ENCODE results near the gene USP20.

The USP20 gene

GRCh38 chr9:129823542-129823934 is 11.7 kb upstream of the USP20 start:
- no peak for DNase-seq (ENCODE audit: low read depth, low spot score)

- peak; percentile 87 for DNase-seq (ENCODE audit: low read depth, low spot score)
Observed at GRCh38 chr9:129823935-129824601, 11.2 kb upstream of the USP20 start, which contains the start of gene TOR1A. TSS of gene TOR1A (minus strand) at chr9:129824136. CDS start at chr9:129824085, 51 bp downstream.

DNA sequence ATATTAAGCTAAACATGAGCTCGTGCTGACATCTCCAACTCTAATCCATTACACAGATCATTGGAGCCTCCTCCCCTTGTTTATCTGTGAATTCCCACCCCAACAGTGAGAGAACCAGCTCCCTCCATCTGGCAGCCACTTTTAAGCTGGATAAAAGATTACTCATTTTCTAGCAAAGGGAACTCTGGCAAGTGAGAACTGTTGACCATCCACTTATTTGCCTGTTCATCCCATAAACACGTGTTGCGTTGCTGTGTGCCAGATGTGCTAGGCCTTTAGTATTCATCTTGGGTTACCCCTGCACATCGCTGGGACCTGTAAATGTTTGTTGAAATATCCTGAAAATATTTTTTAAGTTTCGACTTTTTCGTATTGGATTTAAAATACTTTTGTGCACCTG is 8.9 kb upstream of the USP20 start:
- no peak for DNase-seq (ENCODE audit: low read depth, low spot score)

GRCh38 chr9:129826759-129827158 is 8.5 kb upstream of the USP20 start:
- no peak for DNase-seq (ENCODE audit: low read depth, low spot score)

GRCh38 chr9:129828051-129828450 is 7.2 kb upstream of the USP20 start:
- no peak for DNase-seq (ENCODE audit: low read depth, low spot score)

DNA sequence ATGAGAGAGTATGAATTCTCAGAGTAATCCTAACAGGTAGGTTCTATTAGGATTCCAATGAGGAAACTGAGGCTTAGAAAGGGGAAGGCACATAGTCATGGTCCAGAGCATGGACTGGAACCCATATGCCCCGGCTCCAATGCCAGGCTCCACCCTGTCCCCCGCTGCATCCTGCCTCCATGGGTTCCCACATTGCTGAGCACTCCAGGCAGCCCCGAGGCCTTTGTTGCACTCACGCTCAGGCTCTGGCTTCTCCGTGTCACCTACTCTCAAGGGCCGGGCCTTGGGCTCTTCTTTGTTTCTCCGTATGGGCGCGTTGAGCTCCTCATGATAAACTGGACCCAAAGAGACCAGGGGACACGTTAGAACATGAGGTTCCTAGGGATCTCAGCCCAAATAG is 6.3 kb upstream of the USP20 start:
- DNase-seq (ENCODE audit: low read depth, low spot score), result no peak

DNA sequence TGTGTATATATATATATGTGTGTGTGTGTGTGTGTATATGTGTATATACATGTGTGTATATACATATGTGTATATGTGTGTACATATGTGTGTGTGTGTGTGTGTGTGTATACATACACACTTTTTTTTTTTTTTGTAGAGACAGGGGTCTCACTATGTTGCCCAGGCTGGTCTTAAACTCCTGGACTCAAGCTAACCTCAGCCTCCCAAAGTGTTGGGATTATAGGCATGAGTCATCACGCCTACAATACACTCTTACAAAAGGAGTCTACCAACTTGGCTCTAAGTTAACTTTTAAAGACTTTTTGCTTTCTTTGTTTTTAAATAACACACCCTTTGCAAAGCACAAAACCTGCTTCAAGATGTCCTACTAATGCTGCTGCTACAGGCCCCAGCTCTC is 2.3 kb upstream of the USP20 start:
- no peak for DNase-seq (ENCODE audit: low read depth, low spot score)

GRCh38 chr9:129834489-129835127 is 650 bp upstream of the USP20 start:
- no peak for DNase-seq (ENCODE audit: low read depth, low spot score)

DNA sequence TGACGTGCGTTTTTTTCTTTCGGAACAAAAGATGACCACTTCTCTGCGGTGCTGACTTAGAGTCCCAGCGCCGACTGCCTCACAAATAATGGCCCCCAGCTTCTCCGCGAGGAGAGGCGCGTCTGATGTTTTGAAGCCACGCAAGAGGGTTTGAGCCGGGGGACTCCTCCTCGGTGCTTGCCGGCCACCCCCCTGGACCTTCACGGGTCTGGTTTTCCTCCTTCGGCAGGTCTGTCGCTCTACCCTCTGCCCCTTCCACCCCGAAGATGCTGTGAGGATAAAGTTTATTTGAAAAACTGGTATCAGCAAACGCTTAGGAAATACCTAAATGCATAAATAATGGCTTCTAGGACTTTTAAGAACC is 584 bp downstream of the USP20 start:
- DNase-seq (ENCODE audit: low read depth, low spot score), result no peak

DNA sequence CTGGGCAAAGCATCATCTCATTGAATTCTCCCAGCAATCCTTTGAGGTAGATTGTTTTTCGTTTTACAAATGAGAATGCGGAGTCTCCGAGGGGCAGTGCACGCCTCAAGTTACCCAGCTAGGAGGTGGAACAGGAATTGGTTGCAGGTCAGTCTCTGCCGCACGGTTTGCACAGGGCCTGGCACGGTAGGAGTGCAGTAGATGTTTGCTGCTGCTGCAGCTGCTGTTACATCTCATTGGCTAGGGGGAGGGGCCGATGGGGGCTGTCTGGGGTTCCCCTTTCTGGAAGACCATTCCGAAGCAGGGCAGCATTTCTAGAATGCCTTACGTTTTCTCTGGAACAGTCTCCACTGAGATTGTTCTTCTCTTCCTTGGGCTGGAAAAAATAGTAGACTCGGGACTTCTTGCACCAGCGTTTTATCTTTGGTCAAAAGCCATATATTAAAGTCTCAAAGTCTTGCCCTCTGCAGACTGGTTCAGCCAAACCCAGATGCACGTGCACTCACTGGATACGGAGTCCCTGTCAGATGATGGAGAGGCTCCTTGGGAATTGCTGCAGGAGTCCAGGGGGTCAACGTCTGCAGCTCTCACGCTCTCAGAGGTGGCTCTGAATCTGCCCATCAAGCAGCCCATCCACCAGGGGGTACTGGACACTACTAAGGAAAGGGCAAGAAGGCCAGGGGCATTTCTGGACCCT is 1.2 kb downstream of the USP20 start:
- no peak for DNase-seq (ENCODE audit: low read depth, low spot score)

DNA sequence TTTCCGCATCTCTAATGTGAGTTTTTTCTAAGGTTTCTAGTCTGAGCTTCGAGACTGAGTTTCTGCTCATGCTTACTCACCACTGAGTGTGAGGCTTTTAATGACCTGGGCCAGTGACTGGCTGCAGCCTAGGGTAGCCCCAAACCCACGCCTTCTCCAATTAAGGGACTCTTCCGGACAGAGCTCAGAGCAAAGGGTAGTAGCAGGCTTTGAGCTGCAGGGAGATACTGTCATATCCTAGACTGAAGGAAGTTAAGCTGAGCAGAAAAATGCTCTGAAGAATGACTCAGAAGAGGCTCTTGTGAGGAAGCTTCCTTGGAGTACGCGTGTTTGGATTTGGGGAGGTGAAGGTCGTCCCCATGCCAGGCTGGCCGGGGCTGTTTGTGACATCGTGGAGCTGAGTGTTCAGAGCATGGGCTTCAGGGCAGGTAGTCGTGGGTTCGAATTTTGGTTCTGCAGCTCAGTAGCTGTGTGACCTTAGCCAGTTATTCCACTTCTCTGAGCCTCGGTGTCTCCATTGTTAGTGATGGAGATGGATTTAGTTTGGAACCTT is 3.5 kb downstream of the USP20 start:
- DNase-seq (ENCODE audit: low read depth, low spot score), result no peak

DNA sequence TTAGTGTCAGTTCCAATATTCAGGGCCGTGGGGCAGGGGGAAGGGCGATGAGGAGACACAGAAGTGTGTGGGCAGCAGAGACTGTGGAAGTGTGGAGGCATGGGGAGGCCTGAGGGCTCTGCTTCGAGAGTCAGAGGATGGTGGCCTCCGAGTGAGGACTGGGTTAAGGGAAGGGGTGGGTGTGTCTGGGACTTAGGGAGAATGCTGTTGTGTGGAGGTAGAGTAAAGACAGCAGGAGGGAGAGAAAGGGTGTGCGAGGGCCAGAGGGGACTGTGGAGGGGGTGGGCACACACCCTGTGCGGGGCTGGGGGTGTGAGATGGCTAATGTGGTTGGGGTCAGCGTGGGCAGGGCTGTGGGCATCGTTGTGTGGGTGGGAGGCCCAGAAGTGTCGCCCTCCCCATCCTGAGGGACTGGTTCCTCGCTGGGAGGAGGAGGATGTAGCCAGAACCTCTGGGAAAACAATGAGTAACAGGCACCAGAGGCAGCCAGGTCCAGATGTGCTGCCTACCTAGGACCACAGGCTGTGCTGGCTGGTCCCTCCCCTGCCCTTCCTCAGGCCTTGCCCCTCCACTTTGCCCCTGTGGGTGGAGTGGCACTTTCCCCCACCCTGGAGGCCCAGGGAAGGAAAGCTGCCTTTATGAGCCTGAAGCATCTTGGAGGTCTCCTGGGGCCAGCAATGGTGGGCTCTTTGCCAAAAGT is 4.2 kb downstream of the USP20 start:
- DNase-seq (ENCODE audit: low read depth, low spot score), result no peak

DNA sequence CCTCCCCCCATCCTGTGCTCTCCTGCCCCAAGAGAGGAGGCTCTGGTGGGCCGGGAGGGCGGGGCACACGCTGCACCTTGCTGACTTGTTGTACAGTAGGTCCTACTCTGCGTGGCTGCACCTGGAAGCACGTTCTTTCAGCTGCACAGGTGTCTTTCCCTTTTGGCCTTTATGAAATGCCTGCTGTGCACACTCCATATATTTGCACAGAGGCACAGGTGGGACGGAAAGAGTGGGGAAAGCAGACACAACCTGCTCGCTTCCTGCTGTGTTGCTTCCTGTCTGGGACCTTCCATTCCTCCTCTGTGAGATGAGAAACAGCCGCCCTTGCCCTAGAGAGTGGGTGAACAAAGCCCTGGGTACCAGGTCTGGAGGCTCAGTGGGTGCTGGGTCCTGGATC is 4.8 kb downstream of the USP20 start:
- DNase-seq (ENCODE audit: low read depth, low spot score), result no peak

- DNase-seq (ENCODE audit: low read depth, low spot score), result no peak
Observed at GRCh38 chr9:129841071-129841470, 5.8 kb downstream of the USP20 start.

- no peak for DNase-seq (ENCODE audit: low read depth, low spot score)
Observed at GRCh38 chr9:129845373-129845772, 10.1 kb downstream of the USP20 start.

- no peak for DNase-seq (ENCODE audit: low read depth, low spot score)
Observed at GRCh38 chr9:129848712-129849441, 13.6 kb downstream of the USP20 start.

GRCh38 chr9:129849901-129850300 is 14.6 kb downstream of the USP20 start:
- no peak for DNase-seq (ENCODE audit: low read depth, low spot score)

DNA sequence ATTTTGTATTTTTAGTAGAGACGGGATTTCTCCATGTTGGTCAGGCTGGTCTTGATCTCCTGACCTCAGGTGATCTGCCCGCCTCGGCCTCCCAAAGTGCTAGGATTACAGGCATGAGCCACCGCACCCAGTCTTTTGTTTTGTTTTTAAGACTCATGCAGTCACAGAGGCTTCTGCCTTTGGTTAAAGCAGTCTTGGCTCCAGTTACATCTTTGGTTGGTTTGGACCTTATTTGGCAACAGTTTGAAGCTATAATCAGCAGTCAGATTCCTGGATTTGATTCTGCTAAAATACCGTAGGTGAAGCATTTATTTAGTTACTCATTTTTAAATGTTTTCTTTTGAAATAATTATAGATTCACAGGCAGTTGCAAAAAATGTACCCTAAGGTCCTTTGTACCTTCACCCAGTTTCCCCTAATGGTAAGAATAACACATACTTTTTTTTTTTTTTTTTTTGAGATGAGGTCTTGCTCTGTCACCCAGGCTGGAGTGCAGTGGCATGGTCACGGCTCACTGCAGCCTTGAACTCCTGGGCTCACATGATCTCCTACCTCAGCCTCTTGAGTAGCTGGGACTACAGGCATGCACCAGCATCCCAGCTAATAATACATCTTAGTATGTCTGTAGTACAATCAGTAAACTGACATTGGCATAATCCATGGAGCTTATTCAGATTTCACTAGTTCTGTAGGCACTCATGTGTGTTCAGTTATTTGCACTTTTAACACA is 15.7 kb downstream of the USP20 start:
- DNase-seq (ENCODE audit: low read depth, low spot score), result no peak

GRCh38 chr9:129851821-129852220 is 16.6 kb downstream of the USP20 start:
- DNase-seq (ENCODE audit: low read depth, low spot score), result no peak

DNA sequence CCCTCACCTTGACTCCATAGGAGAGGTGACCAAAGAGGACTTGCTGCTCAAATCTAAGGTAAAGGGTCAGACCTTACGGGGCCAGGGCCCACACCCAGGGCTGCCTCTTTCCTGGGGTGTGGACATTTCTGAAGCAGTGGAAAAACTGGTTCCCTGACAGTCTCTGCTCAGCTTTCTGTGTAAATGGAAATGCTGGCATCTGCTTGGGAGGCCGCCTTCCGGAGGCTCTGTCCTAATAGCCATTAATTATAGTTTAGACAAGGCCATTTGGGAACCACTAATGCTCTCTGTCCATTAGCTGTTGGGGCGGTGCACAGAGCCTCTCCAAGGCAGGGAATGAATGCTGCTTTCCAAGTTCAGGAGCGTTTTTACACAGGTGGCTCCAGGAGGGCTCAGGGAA is 17.3 kb downstream of the USP20 start:
- DNase-seq (ENCODE audit: low read depth, low spot score), result no peak

DNA sequence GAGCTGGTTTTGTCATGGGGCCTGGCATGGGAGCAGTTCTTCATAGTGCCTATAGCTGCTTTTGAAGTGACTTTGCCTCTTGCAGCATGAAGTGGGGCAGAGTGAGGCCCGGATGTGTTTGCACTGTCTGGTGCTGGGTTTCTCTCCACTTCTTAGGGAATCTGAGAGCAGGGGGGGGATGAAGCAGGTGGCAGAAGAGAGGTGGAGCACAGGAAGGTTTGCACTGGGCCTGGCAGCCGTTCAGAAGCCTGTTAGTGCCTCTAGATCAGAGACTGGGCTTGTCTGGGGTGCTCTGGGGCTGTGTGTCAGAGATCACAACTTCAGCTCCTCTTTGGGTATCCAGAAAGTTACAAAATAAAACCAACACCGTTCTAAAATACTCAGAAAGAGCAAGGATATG is 18.4 kb downstream of the USP20 start:
- DNase-seq (ENCODE audit: low read depth, low spot score), result no peak

Data from iPS DF 19.7 (cell line).